ENCODE data around the gene NCK2. TPM values are rescaled to one million over a fixed set of nuclear protein-coding genes. Genes with fewer than 3 reads are reported as not detected.

Gene NCK2
- total and polyA plus RNA-seq, 10 of the 15 experiments (the other 5 are each of a cell fraction or from before 2014, with no cell fraction given): 1.2 to 30.9 (median 14.1) TPM

- TF ChIP-seq CUX1 (IDR thresholded peaks at IDR 0.05; ENCODE audit: insufficient replicate concordance, low read depth, low read length) (no peak), PAX8 (IDR thresholded peaks at IDR 0.05) (no peak), IKZF2 (IDR thresholded peaks at IDR 0.05) (no peak)
These were observed 115.9 kb downstream of the NCK2 start (continued) for GRCh38 chr2:105860567-105860966.

- Histone ChIP-seq H3K9ac (ENCODE audit: control insufficient read depth, insufficient read depth, low read length) (no peak overlapping the region), H2AFZ (ENCODE audit: control insufficient read depth, low read depth, low read length) (no peak overlapping the region), H4K20me1 (ENCODE audit: control insufficient read depth, insufficient read depth) (no peaks in the 10 kb centered on the region; the same call in 1 of the 2 replicates), H3K4me2 (ENCODE audit: control insufficient read depth, insufficient read depth) (no peak overlapping the region), H3K27me3 (replicated peaks in 1 of 2; ENCODE audit: control insufficient read depth in 2 of 2, insufficient read depth in 2 of 2, low read length in 1 of 2) (no peaks in the 10 kb centered on the region), H3K27ac (ENCODE audit: control insufficient read depth, insufficient read depth) (no peak overlapping the region), H3K36me3 (ENCODE audit: control insufficient read depth in 2 of 2, insufficient read depth in 2 of 2, low read length in 1 of 2) (peaks cover 1 to 3% of the 10 kb centered on the region in 2 experiments; a peak in 2 of 4 replicates), H3K4me1 (ENCODE audit: control insufficient read depth, insufficient read depth, low read length) (no peaks in the 10 kb centered on the region; the same call in 1 of the 2 replicates), H3K79me2 (ENCODE audit: control insufficient read depth, insufficient read depth, low read length) (peaks cover 2% of the 10 kb centered on the region), H3K9me3 (replicated peaks; ENCODE audit: control insufficient read depth, insufficient read depth, low read length) (no peaks in the 10 kb centered on the region), H3K4me3 (no peak overlapping the region)
- ChIA-PET CTCF (no interaction called here), RAD21 (ENCODE audit: unreplicated experiment) (no interaction called here), SMC1A (ENCODE audit: uncharacterized antibody, unreplicated experiment) (no interaction called here), POLR2A (no interaction called here)
- TF ChIP-seq HDAC6 (IDR thresholded peaks at IDR 0.05; ENCODE audit: unreplicated experiment): no peak
- TF ChIP-seq TCF7 (IDR thresholded peaks at IDR 0.05; ENCODE audit: borderline replicate concordance): no peak
- no peak for TF ChIP-seq NR2C2 (IDR thresholded peaks at IDR 0.05; ENCODE audit: borderline replicate concordance, control insufficient read depth, insufficient read length, low read depth)
- TF ChIP-seq EP300 (IDR thresholded peaks at IDR 0.05; ENCODE audit: borderline replicate concordance in 1 of 2, control insufficient read depth in 1 of 2, low read depth in 2 of 2, low read length in 2 of 2): no peak
- no peak for TF ChIP-seq STAT1 (conservative IDR thresholded peaks at IDR 0.05)
- no peak for TF ChIP-seq HDAC2 (IDR thresholded peaks at IDR 0.05)
- TF ChIP-seq EZH2 (IDR thresholded peaks at IDR 0.05; ENCODE audit: borderline replicate concordance, control insufficient read depth, low read depth, low read length): no peak
- ATAC-seq (no peak), FAIRE-seq (no peak), DNase-seq (ENCODE audit: low read depth, low spot score) (no peak)
- in situ Hi-C loops (cut with MboI): no loop called here
- no TSS peak for BruUV-seq (replicated peaks)
- WGBS (ENCODE audit: insufficient coverage, insufficient replicate concordance, low lambda C conversion rate, missing lambda C conversion rate): 85% methylated on average over 5 of the region's 7 CpGs
- intact Hi-C loops (cut with micrococcal nuclease; ENCODE audit: unreplicated experiment): no loop called here
These were observed 116.5 kb downstream of the NCK2 start for GRCh38 chr2:105861200-105861599.

Measured in GM12878 (cell line).